Stimulated activated CD4-positive, alpha-beta T cell treated with anti-CD3 and anti-CD28 coated beads, Interleukin-4, amount 100 ng/mL, for 1 hour (primary cell): ENCODE data around the gene RSPO4.
"Not testable (repeated sequence)": the region's sequence is repeated elsewhere in the genome, so short reads cannot be mapped to it uniquely, and the experiment has no call there.

Source experiments
- DNase-seq: peaks from one replicate; pipeline ENCODE4 v3.0.0-alpha.2; 2020

RSPO4 gene

GRCh38 chr20:1003920-1004697 is 2.0 kb upstream of the RSPO4 start:
- DNase-seq, result no peak

GRCh38 chr20:1002682-1003561 is 811 bp upstream of the RSPO4 start:
- no peak for DNase-seq

GRCh38 chr20:1001116-1001515 is 995 bp downstream of the RSPO4 start:
- no peak for DNase-seq

GRCh38 chr20:998231-998830 is 3.8 kb downstream of the RSPO4 start:
- no peak for DNase-seq

GRCh38 chr20:997486-997885 is 4.6 kb downstream of the RSPO4 start:
- DNase-seq, result no peak

- DNase-seq, result no peak
Measured at GRCh38 chr20:997016-997415, 5.1 kb downstream of the RSPO4 start.

GRCh38 chr20:995170-995569 is 6.9 kb downstream of the RSPO4 start:
- no peak for DNase-seq

GRCh38 chr20:992801-993535 is 9.1 kb downstream of the RSPO4 start:
- DNase-seq, result no peak

- DNase-seq, result no peak
Measured at GRCh38 chr20:991850-992249, 10.3 kb downstream of the RSPO4 start.

- DNase-seq, result no peak
Measured at GRCh38 chr20:990293-990959, 11.7 kb downstream of the RSPO4 start.

GRCh38 chr20:988272-988671 is 13.8 kb downstream of the RSPO4 start:
- DNase-seq, result no peak

GRCh38 chr20:987677-988076 is 14.4 kb downstream of the RSPO4 start:
- DNase-seq, result no peak

GRCh38 chr20:986733-987355 is 15.3 kb downstream of the RSPO4 start:
- no peak for DNase-seq

- not testable (repeated sequence) for DNase-seq
Measured at GRCh38 chr20:984994-985393, 17.1 kb downstream of the RSPO4 start.

GRCh38 chr20:982754-983153 is 19.4 kb downstream of the RSPO4 start:
- DNase-seq, result no peak

GRCh38 chr20:977021-977420 is 25.1 kb downstream of the RSPO4 start:
- DNase-seq, result no peak

- no peak for DNase-seq
Measured at GRCh38 chr20:976033-976432, 26.1 kb downstream of the RSPO4 start.

GRCh38 chr20:973785-974194 is 28.3 kb downstream of the RSPO4 start:
- DNase-seq, result no peak

GRCh38 chr20:972256-972655 is 29.9 kb downstream of the RSPO4 start:
- DNase-seq, result no peak

- no peak for DNase-seq
Measured at GRCh38 chr20:971346-971745, 30.8 kb downstream of the RSPO4 start.

- no peak for DNase-seq
Measured at GRCh38 chr20:969868-970267, 32.2 kb downstream of the RSPO4 start.
